Dendritic cell treated with granulocyte-macrophage colony-stimulating factor and Interleukin-4, amounts not matched to agents 40 ng/mL and 50 ng/mL, for 4 days (primary cell): ENCODE results near the gene CAMKMT.
"Not testable (repeated sequence)": the region's sequence is repeated elsewhere in the genome, so short reads cannot be mapped to it uniquely, and the experiment has no call there.

Experiments used
- H3K27ac Mint-ChIP-seq: one replicate; pipeline ENCODE4 v1.8.0; 2022; ENCODE audit warnings: mild to moderate bottlenecking, mixed read lengths
- H3K27me3 Mint-ChIP-seq: one replicate; pipeline ENCODE4 v1.8.0; 2022; ENCODE audit warnings: mild to moderate bottlenecking, mixed read lengths
- H3K36me3 Mint-ChIP-seq: one replicate; pipeline ENCODE4 v1.8.0; 2022; ENCODE audit warnings: low read depth, mixed read lengths
- H3K4me1 Mint-ChIP-seq: one replicate; pipeline ENCODE4 v1.8.0; 2022; ENCODE audit warnings: low read depth, mixed read lengths
- H3K4me3 Mint-ChIP-seq: one replicate; pipeline ENCODE4 v1.8.0; 2022; ENCODE audit warnings: mild to moderate bottlenecking, moderate library complexity, mixed read lengths
- H3K9me3 Mint-ChIP-seq: one replicate; pipeline ENCODE4 v1.8.0; 2022; ENCODE audit warnings: mixed read lengths
- intact Hi-C: fragments of 100-400 bp; cut with micrococcal nuclease; formaldehyde crosslinking; loops from one replicate; pipeline ENCODE4 v1.15.0; 2022

Gene CAMKMT

DNA sequence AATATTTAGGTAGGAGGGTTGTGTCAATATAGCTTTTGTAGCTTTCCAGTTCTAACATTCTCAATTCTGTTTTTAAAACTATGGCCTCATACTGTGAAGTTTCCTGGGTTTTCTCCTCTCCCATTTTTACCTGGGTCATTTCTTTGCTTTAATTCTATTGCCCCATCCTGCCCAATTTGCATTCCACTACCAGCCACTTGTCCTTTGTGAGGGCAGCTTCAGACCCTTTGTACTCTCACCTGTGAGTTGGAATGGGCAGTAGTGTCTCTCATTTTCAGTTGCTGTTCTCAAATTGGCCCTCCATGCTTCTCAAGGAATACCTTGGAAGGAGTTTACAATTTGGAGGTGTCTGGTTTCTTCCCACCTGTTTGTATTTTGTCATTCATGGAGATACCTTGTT lies 108.4 kb downstream of the CAMKMT start:
- intact Hi-C loops: no loop called here
- Mint-ChIP-seq H3K9me3 (no peaks in the 10 kb centered on the region), H3K27ac (no peak overlapping the region), H3K27me3 (no peaks in the 10 kb centered on the region), H3K4me3 (no peak overlapping the region), H3K36me3 (no peaks in the 10 kb centered on the region), H3K4me1 (no peaks in the 10 kb centered on the region)

DNA sequence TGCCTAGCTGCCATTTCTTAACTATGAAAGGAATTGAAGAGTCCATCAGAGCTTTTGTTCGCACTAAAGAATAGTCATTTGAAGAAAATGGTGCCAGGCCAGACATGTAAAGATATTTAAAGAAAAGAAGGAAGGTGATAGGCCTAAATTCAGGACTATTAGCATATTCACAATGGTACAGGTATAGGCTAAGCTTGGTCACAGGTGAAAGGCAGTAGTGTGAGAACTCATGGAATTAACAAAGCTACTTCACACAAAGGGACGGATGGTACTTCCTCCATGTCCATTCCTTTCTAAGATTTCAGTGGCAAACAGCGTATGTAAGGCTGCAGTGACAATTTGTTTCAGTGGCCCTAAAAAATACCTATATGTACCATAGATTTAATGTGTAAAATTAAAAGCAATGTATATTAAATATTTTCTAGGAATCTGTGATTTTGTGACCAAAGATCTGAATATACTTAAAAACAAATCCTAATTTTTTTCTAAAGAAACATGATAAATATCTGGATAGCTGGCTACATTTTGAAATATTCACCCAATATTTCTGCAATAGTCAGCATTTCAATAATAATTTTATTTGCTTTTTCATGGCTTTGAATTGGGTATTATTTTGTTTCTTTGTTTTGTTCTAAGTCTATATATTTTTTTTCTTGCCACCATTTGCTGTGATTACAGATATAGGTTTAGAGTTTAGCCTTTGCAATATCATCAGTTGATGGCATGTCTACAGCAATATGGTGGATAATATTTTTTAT lies 116.1 kb downstream of the CAMKMT start:
- no peaks in the 10 kb centered on the region for H3K4me1 Mint-ChIP-seq
- no peaks in the 10 kb centered on the region for H3K36me3 Mint-ChIP-seq
- H3K27me3 Mint-ChIP-seq: no peaks in the 10 kb centered on the region
- no peaks in the 10 kb centered on the region for H3K9me3 Mint-ChIP-seq
- no peak overlapping the region for H3K27ac Mint-ChIP-seq
- no peak overlapping the region for H3K4me3 Mint-ChIP-seq
- intact Hi-C loops: loop anchor here (5.0 kb wide), 1 partner anchor 239 kb away; no protein-coding TSS in a partner anchor

DNA sequence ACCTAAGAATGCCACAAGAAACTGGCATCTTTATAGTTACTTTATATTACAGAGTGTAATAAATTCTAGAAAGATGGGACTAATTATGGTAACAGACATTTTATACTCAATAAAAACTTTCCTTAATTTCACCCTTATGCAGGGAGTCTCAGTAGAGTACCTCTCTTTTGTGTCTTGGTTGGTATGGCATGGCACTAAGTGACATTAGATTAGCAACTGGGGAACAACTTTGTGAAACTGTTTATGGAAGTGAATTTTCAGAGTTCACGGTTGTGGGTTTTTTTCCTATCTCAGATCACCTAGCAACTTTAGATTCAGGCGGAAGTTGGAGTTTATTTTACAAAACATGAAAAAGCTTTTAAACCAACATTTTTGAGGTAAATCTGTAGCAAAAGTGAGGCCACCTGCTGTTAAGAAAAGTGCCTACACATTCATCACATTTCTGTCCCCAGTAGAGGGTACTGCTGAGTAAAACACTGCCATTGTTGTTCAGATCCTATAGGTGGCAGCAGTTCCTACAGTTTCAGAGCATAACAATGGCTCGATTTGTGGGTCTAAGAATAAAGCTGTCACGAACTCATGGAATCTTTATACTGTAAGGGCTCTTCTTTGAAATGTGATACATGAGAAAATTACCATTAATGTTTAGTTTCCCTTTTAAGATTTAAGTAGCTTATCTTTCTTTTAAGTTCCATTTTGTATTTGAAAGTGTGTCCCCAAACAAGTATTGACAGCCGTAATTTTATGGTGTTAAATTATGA lies 117.6 kb downstream of the CAMKMT start:
- H3K4me1 Mint-ChIP-seq: no peaks in the 10 kb centered on the region
- intact Hi-C loops: loop anchor here (1.0 to 5.0 kb wide), 2 partner anchors 238 to 476 kb away; no protein-coding TSS in a partner anchor
- no peaks in the 10 kb centered on the region for H3K36me3 Mint-ChIP-seq
- no peaks in the 10 kb centered on the region for H3K27me3 Mint-ChIP-seq
- H3K27ac Mint-ChIP-seq: no peak overlapping the region
- H3K4me3 Mint-ChIP-seq: no peak overlapping the region
- H3K9me3 Mint-ChIP-seq: no peaks in the 10 kb centered on the region

DNA sequence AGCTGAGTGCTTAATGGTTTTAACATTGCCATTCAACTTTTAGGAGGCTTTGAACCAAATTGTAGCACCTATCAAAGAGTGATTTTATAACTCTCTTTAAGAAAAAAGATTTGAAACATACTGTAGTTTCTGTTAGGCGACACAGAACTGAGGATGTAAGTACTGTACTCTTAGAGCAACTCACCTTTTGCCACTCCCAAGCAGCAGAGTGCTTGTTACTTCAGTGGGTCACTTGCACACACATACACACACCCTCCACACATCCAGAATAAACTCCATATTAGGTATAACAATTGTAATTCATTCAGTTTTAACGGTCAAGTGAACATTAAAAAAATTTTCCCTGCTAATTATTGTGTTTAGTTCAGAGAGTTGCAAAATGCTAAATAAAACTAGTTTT lies 118.3 kb downstream of the CAMKMT start:
- H3K36me3 Mint-ChIP-seq: no peaks in the 10 kb centered on the region
- H3K27ac Mint-ChIP-seq: no peak overlapping the region
- H3K4me1 Mint-ChIP-seq: no peaks in the 10 kb centered on the region
- no peak overlapping the region for H3K4me3 Mint-ChIP-seq
- intact Hi-C loops: no loop called here
- H3K9me3 Mint-ChIP-seq: no peaks in the 10 kb centered on the region
- no peaks in the 10 kb centered on the region for H3K27me3 Mint-ChIP-seq

DNA sequence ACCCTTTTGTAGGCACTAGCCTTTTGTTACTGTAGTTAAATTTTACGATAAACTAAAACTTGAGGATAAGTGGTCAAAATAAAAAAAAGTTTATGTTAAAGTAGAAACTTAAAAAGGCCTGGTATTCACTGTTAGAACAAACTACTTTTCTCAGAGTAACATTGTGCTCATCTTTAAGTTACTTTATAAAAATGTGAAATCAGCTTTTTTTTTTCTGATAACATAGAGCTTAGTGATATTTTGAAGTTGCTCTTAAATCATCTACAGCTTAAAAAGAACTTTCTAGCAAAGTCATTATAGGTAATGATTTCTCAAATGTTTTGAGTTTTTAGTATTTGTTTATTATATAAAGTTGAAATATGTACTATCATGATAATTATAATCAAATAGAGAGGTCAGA lies 125.3 kb downstream of the CAMKMT start:
- Mint-ChIP-seq H3K4me3 (no peak overlapping the region), H3K36me3 (no peaks in the 10 kb centered on the region), H3K9me3 (no peaks in the 10 kb centered on the region), H3K4me1 (no peaks in the 10 kb centered on the region), H3K27ac (no peak overlapping the region), H3K27me3 (no peaks in the 10 kb centered on the region)
- intact Hi-C loops: no loop called here

DNA sequence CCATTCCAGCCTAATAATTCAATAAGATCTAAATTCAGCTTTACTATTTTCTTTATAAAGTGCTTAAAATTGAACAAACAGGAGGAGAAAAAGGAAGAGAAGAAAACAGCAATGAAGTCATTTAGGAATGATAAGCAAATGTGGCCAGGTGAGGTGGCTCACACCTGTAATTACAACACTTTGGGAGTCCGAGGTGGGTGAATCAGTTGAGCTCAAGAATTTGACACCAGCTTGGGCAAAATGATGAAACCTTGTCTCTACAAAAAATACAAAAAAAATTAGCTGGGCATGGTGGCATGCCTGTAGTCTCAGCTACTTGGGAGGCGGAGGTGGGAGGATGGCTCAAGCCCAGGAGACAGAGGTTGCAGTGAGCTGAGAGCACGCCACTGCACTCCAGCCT lies 129.0 kb downstream of the CAMKMT start:
- Mint-ChIP-seq H3K27ac (no peak overlapping the region), H3K9me3 (no peaks in the 10 kb centered on the region)
- intact Hi-C loops: no loop called here

DNA sequence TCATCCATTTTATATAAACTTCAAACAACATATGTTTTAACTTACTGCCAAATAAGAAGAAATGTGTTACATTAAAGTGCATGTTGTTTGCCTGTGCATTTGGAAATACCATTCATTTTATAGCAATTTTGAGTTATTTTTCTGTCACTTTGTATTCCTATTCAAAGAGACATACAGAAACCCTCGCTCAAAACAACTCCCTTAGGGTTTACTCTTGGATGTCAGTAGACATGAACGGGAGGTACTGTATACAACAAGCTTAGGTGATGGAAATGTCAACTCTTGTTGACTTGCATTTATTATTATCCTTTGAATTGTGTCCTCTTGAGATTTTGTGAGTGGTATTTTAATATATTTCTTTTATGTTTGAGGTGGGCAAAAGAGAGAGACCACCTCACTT lies 132.3 kb downstream of the CAMKMT start:
- intact Hi-C loops: no loop called here
- Mint-ChIP-seq H3K27ac (no peak overlapping the region), H3K4me1 (no peaks in the 10 kb centered on the region), H3K36me3 (no peaks in the 10 kb centered on the region), H3K4me3 (no peak overlapping the region), H3K27me3 (peaks cover 2% of the 10 kb centered on the region), H3K9me3 (no peaks in the 10 kb centered on the region)

More for the DNA sequence above, 129.0 kb downstream of the CAMKMT start:
- Mint-ChIP-seq H3K4me3 (no peak overlapping the region), H3K36me3 (no peaks in the 10 kb centered on the region), H3K4me1 (no peaks in the 10 kb centered on the region), H3K27me3 (no peaks in the 10 kb centered on the region)

DNA sequence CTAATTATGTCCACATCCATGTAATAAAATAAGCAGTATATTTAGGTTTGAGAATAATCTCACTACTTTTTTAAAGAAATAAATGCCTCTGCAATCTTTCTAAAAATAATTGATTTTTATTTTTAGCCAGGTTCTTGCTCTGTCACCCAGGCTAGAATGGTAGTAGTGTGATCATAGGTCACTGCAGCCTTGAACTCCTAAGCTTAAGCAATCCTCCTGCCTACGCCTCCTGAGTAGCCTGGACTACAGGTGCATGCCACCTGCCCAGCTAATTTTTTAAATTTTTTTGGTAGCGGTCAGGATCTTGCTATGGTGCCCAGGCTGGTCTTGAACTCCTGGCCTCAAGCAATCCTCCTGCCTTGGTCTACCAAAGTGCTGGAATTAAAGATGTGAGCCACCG lies 133.3 kb downstream of the CAMKMT start:
- Mint-ChIP-seq H3K9me3 (no peaks in the 10 kb centered on the region), H3K4me3 (no peak overlapping the region), H3K4me1 (no peaks in the 10 kb centered on the region), H3K36me3 (no peaks in the 10 kb centered on the region), H3K27ac (no peak overlapping the region), H3K27me3 (peaks cover 2% of the 10 kb centered on the region)
- intact Hi-C loops: no loop called here

DNA sequence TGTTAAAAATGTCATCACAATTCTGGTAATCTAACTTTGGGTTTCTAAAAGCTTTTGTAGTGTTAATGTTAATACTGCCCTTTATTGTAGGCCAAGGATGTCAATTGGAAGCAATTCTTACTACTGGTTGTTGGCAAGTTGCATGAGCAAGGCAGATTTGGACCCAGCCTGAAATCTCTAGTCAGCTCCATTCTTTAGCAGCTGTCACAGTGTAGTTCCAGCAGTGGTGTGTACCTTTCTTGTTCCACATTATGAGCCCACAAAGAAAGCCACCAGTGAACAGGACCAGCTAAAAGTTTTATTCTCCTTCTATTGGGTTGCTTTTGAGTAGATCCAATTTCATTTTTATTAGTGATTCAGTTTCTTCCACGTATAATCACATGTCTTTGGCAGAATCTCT lies 133.8 kb downstream of the CAMKMT start:
- H3K9me3 Mint-ChIP-seq: no peaks in the 10 kb centered on the region
- no peak overlapping the region for H3K27ac Mint-ChIP-seq
- H3K4me3 Mint-ChIP-seq: no peak overlapping the region
- no peaks in the 10 kb centered on the region for H3K4me1 Mint-ChIP-seq
- peaks cover 2% of the 10 kb centered on the region for H3K27me3 Mint-ChIP-seq
- no peaks in the 10 kb centered on the region for H3K36me3 Mint-ChIP-seq
- intact Hi-C loops: no loop called here

DNA sequence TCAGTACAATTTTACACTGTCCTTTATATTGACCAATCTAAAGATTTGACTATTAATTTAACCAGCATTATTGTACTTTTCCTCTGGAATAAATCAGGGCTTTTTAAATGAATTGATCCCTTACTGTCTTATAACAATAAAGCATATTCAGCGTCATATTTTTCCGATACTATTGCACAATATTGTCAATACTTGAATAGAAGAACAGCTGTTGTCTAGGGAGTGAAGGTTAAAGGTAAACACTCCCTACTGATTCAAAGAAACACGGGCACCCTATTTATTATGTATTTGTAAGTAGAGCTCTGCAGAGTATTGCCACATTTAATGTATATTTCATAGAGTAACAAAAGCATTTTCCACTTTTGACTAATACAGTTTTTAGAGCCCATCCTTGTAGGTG lies 134.4 kb downstream of the CAMKMT start:
- Mint-ChIP-seq H3K9me3 (no peaks in the 10 kb centered on the region), H3K4me1 (no peaks in the 10 kb centered on the region), H3K4me3 (no peak overlapping the region), H3K36me3 (no peaks in the 10 kb centered on the region), H3K27me3 (peaks cover 2% of the 10 kb centered on the region), H3K27ac (no peak overlapping the region)
- intact Hi-C loops: no loop called here

DNA sequence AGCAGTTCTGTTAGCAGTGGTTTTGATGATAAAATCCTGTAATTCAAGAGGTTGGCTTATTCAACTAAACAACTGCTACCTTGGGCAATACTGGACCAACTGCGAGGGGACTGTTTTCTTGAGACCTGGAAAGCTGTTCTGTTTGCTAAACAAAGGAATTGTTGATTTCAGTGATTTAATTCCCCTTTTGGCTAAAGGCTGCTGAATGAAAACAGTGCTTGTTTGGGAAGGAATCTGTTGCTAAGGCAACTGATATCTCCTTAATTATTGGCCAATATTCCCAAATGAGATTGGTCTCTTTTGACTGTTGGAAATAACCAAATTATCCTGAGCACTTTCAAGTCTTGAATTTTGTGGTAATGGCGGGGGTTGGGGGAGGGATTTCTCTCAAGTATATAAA lies 136.8 kb downstream of the CAMKMT start:
- H3K9me3 Mint-ChIP-seq: no peaks in the 10 kb centered on the region
- peaks cover 2% of the 10 kb centered on the region for H3K27me3 Mint-ChIP-seq
- H3K4me3 Mint-ChIP-seq: no peak overlapping the region
- no peak overlapping the region for H3K27ac Mint-ChIP-seq
- intact Hi-C loops: no loop called here
- no peaks in the 10 kb centered on the region for H3K36me3 Mint-ChIP-seq
- H3K4me1 Mint-ChIP-seq: peaks cover under 1% of the 10 kb centered on the region

DNA sequence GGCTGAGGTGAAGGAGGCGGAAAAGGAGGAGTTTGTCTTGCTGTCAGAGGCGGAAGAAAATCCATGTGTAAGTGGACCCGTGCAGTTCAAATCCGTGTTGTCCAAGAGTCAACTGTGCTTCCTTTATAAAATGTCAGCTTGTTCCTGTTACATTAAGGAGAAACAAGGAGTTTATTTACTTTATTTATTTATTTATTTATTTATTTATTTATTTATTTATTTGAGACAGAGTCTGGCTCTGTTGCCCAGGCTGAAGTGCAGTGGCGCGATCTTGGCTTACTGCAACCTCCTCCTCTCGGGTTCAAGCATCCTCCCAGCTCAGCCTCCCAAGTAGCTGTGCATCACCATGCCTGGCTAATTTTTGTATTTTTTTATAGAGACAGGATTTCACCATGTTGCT lies 143.9 kb downstream of the CAMKMT start:
- H3K9me3 Mint-ChIP-seq, H3K27ac Mint-ChIP-seq, H3K36me3 Mint-ChIP-seq, H3K4me1 Mint-ChIP-seq, H3K4me3 Mint-ChIP-seq, H3K27me3 Mint-ChIP-seq, intact Hi-C loops: not testable (repeated sequence)

DNA sequence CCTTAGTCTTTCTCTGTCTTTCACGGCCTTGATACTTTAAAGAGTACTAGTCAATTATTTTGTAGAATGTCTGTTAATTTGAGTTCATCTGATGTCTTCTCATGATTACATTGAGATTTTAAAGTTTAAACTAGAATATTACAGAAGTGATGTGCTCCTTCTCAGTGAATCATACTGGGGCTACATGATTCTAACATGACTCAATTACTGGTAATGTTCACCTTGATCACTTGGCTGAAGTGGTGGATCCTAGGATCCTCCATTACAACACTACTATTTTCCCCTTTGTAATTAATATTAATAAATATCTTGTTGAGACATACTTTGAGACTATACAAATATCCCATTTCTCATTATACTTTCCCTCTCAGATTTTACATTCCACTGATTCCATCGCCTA lies 148.5 kb downstream of the CAMKMT start:
- no peak overlapping the region for H3K27ac Mint-ChIP-seq
- intact Hi-C loops: no loop called here
- H3K9me3 Mint-ChIP-seq: no peaks in the 10 kb centered on the region
- no peak overlapping the region for H3K4me3 Mint-ChIP-seq
- no peaks in the 10 kb centered on the region for H3K36me3 Mint-ChIP-seq
- H3K4me1 Mint-ChIP-seq: no peaks in the 10 kb centered on the region
- H3K27me3 Mint-ChIP-seq: no peaks in the 10 kb centered on the region

DNA sequence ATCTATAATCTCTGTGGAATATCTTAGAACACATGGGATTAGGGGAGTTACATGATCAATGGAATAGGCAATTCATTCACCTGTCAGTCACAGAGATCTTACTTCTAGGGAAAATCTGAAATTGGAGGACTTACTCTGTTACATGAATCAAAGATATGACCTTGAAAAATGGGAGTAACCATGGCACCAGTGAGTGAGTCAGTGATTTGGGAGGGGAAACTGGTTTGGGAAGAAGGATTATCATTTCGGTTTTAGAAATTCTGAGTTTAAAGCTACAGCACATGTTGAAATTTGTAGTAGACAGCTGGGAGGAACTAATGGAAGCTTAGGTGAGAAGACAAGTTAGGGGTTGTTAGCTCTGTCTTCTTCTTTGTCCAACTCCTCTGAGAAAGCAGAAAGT lies 153.7 kb downstream of the CAMKMT start:
- intact Hi-C loops: no loop called here
- Mint-ChIP-seq H3K27me3 (no peaks in the 10 kb centered on the region), H3K36me3 (no peaks in the 10 kb centered on the region), H3K4me1 (no peaks in the 10 kb centered on the region), H3K4me3 (no peak overlapping the region), H3K9me3 (peaks cover 3% of the 10 kb centered on the region), H3K27ac (no peak overlapping the region)
